PC-3 (cell line): Measurements from ENCODE around the gene APOH. TPM values are rescaled to one million over a fixed set of nuclear protein-coding genes. Genes with fewer than 3 reads are reported as not detected.
A peak's percentile ranks its signal among the peaks of the same experiment; 100 is the strongest.

Experiments used
- ATAC-seq: fragments of 200-7000 bp; cut with Tn5 transposase; 2 replicates; pipeline ENCODE4 v1.9.1; 2020; ENCODE audit warnings: mild to moderate bottlenecking, moderate library complexity
- Bru-seq: library from RNA; stranded (reverse); fragments of 400-500 nt; gene quantifications from one replicate; lab custom pipeline; 2021; lab: Mats Ljungman, UMichigan
- BruChase-seq, 2 experiments: library from RNA; stranded (reverse); fragments of 400-500 nt; gene quantifications; one replicate each; lab custom pipeline; 2021; lab: Mats Ljungman, UMichigan
- BruUV-seq: library from RNA; stranded (reverse); fragments of 400-500 nt; replicated peaks from 2 replicates; lab custom pipeline; 2021; lab: Mats Ljungman, UMichigan
- CTCF ChIA-PET: fragments of 300-600 bp; sonication (Branson Sonifier 250); formaldehyde crosslinking; loops from one replicate; lab custom pipeline; 2022; ENCODE audit warnings: antibody characterized with exemption; lab: Charles Lee
- POLR2A ChIA-PET: fragments of 300-600 bp; sonication (Branson Sonifier 250); formaldehyde crosslinking; loops from one replicate; lab custom pipeline; 2022; ENCODE audit warnings: antibody characterized with exemption; ENCODE audit not compliant: unreplicated experiment; lab: Charles Lee
- DNase-seq: peaks from one replicate; pipeline ENCODE4 v3.0.0-alpha.2; 2015
- H2AFZ ChIP-seq: fragments of 300-600 bp; sonication (generic); 2 replicates; pipeline ENCODE4 v1.6.0; 2016; ENCODE audit warnings: antibody characterized with exemption, low read length
- H3F3A ChIP-seq: fragments of 300-600 bp; sonication (generic); one replicate; pipeline ENCODE4 v1.6.0; 2017; ENCODE audit warnings: antibody characterized with exemption, low read length, control low read depth, mild to moderate bottlenecking; ENCODE audit not compliant: unreplicated experiment
- H3K27ac ChIP-seq: fragments of 300-600 bp; sonication (generic); 2 replicates; pipeline ENCODE4 v1.5.1; 2016; ENCODE audit warnings: mild to moderate bottlenecking, low read length
- H3K27me3 ChIP-seq: fragments of 300-600 bp; sonication (generic); 2 replicates; pipeline ENCODE4 v1.6.1; 2016; ENCODE audit warnings: low read length, mixed read lengths
- H3K36me3 ChIP-seq: fragments of 300-600 bp; sonication (generic); 2 replicates; pipeline ENCODE4 v1.6.1; 2016; ENCODE audit warnings: low read depth, mixed run types, low read length, mixed read lengths
- H3K4me1 ChIP-seq: fragments of 300-600 bp; sonication (generic); 2 replicates; pipeline ENCODE4 v1.5.1; 2016; ENCODE audit warnings: low read length; ENCODE audit not compliant: insufficient read depth
- H3K4me2 ChIP-seq: fragments of 300-600 bp; sonication (generic); 2 replicates; pipeline ENCODE4 v1.6.0; 2016; ENCODE audit warnings: low read length
- H3K4me3 ChIP-seq: fragments of 300-600 bp; sonication (generic); 2 replicates; pipeline ENCODE4 v1.5.1; 2016; ENCODE audit warnings: mild to moderate bottlenecking, low read length, mixed read lengths
- H3K79me2 ChIP-seq: fragments of 300-600 bp; sonication (generic); 2 replicates; pipeline ENCODE4 v1.6.1; 2017; ENCODE audit warnings: low read length, mixed read lengths
- H3K9ac ChIP-seq: fragments of 300-600 bp; sonication (generic); 2 replicates; pipeline ENCODE4 v1.6.0; 2016; ENCODE audit warnings: mild to moderate bottlenecking, low read length
- H3K9me2 ChIP-seq: fragments of 300-600 bp; sonication (generic); replicated peaks from 2 replicates; pipeline ENCODE4 v1.6.1; 2016; ENCODE audit warnings: mixed run types, low read length, mixed read lengths
- H3K9me3 ChIP-seq: fragments of 300-600 bp; sonication (generic); 2 replicates; pipeline ENCODE4 v1.6.1; 2016; ENCODE audit warnings: low read length, mixed read lengths
- H4K20me1 ChIP-seq: fragments of 300-600 bp; sonication (generic); 2 replicates; pipeline ENCODE4 v1.6.1; 2016; ENCODE audit warnings: low read length, mixed read lengths
- EZH2 ChIP-seq: fragments of 300-600 bp; sonication (generic); IDR thresholded peaks from one replicate; pipeline ENCODE4 v1.6.1; 2017; ENCODE audit warnings: antibody characterized with exemption, mild to moderate bottlenecking, low read length; ENCODE audit not compliant: unreplicated experiment
- EZH2phosphoT487 ChIP-seq: fragments of 300-600 bp; sonication (generic); IDR thresholded peaks from 2 replicates; pipeline ENCODE4 v1.6.1; 2018; ENCODE audit warnings: mild to moderate bottlenecking, antibody characterized with exemption, low read length, borderline replicate concordance
- intact Hi-C: fragments of 100-400 bp; cut with micrococcal nuclease; formaldehyde crosslinking; loops from 2 replicates; pipeline ENCODE4 v1.9.0; 2023
- long read RNA-seq: library from polyadenylated mRNA; unstranded; transcript quantifications from one replicate; pipeline ENCODE4 v2.0.0, GENCODE V29; 2021; ENCODE audit not compliant: unreplicated experiment
- total RNA-seq: library from RNA; depleted of rRNA; stranded (reverse); fragments of >200 nt; gene quantifications from 2 replicates; pipeline ENCODE4 v1.2.3, GENCODE V29; 2014; rRNA removed
- TF ChIP-seq, protein P1 (sequence below): fragments of 300-600 bp; sonication (generic); conservative IDR thresholded peaks from 2 replicates; pipeline ENCODE4 v1.5.1; 2017; ENCODE audit warnings: antibody characterized with exemption, low read depth, mild to moderate bottlenecking, low read length

APOH gene, protein sequence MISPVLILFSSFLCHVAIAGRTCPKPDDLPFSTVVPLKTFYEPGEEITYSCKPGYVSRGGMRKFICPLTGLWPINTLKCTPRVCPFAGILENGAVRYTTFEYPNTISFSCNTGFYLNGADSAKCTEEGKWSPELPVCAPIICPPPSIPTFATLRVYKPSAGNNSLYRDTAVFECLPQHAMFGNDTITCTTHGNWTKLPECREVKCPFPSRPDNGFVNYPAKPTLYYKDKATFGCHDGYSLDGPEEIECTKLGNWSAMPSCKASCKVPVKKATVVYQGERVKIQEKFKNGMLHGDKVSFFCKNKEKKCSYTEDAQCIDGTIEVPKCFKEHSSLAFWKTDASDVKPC
- not detected in 2 replicates for total RNA-seq
- Bru-seq, nascent RNA: percentile 5 among the genes with signal in this experiment
- BruChase-seq, experiment 1, labeled RNA remaining after a 6-hour chase: not detected
- BruChase-seq, experiment 2, labeled RNA remaining after a 2-hour chase: percentile 4 among the genes with signal in this experiment
- long read RNA-seq: 0 reads

DNA sequence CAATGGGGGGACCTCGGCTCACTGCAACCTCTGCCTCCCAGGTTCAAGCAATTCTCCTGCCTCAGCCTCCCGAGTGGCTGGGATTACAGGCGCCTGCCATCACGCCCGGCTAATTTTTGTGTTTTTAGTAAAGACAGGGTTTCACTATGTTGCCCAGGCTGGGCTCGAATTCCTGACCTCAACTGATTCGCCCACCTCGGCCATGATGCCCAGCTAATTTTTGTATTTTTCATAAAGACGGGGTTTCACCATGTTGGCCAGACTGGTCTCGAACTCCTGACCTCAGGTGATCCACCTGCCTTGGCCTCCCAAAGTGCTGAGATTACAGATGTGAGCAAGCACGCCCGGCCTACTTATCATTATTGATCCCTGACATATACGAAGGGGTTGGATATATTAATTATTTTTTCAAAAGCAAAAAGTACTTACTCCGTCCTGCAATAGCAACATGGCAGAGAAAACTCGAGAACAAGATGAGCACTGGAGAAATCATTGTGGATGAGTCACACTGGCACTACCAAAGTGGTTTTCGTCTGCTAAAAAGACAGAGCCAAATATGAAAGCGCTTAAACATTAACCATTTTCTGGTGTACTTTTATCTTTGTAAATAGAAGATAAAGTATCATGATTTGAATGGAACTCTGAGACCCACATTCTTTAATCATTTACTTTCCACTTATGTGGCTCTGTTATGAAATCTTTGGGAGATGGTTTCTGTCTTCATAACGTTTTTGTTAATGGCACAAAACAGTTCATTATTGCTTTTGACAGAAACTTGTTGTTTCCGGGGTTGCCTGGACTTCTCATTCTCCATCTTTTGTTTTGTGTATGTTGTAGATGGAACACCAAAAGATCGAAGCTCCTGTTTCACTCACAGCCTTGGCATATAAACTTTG lies at the start of gene APOH:
TSS of gene APOH (minus strand) at position 529 of the 896 bp plus-strand sequence. CDS start at position 493, 36 bp downstream.
- Histone ChIP-seq H3K27ac (no peak within 1 kb of the TSS), H3K79me2 (no peaks in the 10 kb centered on the region), H3K4me3 (no peak within 1 kb of the TSS), H3K9me2 (no peaks in the 10 kb centered on the region), H2AFZ (no peak within 1 kb of the TSS), H3K9ac (no peak within 1 kb of the TSS), H3K9me3 (no peaks in the 10 kb centered on the region), H3K4me2 (no peak within 1 kb of the TSS), H3K27me3 (no peaks in the 10 kb centered on the region), H3K4me1 (no peaks in the 10 kb centered on the region), H3F3A (no peaks in the 10 kb centered on the region), H4K20me1 (no peaks in the 10 kb centered on the region), H3K36me3 (no peaks in the 10 kb centered on the region)
- ChIA-PET POLR2A (no interaction called here), CTCF (no interaction called here)
- no peak for ATAC-seq
- no peak for DNase-seq
- intact Hi-C loops: no loop called here
- TF ChIP-seq, protein P1, sequence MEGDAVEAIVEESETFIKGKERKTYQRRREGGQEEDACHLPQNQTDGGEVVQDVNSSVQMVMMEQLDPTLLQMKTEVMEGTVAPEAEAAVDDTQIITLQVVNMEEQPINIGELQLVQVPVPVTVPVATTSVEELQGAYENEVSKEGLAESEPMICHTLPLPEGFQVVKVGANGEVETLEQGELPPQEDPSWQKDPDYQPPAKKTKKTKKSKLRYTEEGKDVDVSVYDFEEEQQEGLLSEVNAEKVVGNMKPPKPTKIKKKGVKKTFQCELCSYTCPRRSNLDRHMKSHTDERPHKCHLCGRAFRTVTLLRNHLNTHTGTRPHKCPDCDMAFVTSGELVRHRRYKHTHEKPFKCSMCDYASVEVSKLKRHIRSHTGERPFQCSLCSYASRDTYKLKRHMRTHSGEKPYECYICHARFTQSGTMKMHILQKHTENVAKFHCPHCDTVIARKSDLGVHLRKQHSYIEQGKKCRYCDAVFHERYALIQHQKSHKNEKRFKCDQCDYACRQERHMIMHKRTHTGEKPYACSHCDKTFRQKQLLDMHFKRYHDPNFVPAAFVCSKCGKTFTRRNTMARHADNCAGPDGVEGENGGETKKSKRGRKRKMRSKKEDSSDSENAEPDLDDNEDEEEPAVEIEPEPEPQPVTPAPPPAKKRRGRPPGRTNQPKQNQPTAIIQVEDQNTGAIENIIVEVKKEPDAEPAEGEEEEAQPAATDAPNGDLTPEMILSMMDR: no peak
- TF ChIP-seq EZH2: no peak
- no peak for TF ChIP-seq EZH2phosphoT487
- BruUV-seq: no TSS peak

DNA sequence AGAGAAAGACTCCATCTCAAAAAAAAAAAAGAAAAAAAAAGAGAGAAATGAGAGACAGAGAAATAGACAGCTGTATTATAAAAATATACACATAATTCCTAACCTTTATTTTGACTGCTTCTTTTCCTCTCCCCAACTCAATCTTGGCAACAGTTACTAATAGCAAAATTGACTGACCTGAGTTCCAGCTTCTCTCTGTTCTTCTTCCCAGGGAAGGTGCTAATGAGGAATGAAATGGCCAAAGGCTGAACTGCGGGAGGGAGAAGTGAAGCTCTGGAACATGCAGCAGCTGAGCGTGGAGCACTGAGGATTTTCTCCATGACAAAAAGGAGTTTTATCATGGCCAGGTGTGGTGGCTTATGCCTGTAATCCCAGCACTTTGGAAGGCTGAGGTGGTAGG lies 48.0 kb upstream of the APOH start:
- POLR2A ChIA-PET: no interaction called here
- H3K4me2 ChIP-seq: no peak overlapping the region
- peak overlapping the region; percentile 98; the same call in 1 of the 2 replicates for H3K27ac ChIP-seq
- TF ChIP-seq EZH2 (no peak), EZH2phosphoT487 (no peak)
- TF ChIP-seq, protein P1: no peak
- no TSS peak for BruUV-seq
- H3K4me3 ChIP-seq: no peak overlapping the region
- ATAC-seq (no peak), DNase-seq (no peak)
- no peaks in the 10 kb centered on the region for H3K9me3 ChIP-seq
- H3K27me3 ChIP-seq: no peaks in the 10 kb centered on the region
- H4K20me1 ChIP-seq: no peaks in the 10 kb centered on the region
- no peaks in the 10 kb centered on the region for H3K79me2 ChIP-seq
- no peak overlapping the region for H3K9ac ChIP-seq
- intact Hi-C loops: no loop called here
- CTCF ChIA-PET: interaction anchor here (0.6 kb wide), 1 partner anchor 34 kb away, joined by 5 read pairs; no protein-coding TSS in a partner anchor
- H3K9me2 ChIP-seq: no peaks in the 10 kb centered on the region
- peaks cover 45% of the 10 kb centered on the region for H3K4me1 ChIP-seq
- peaks cover 20% of the 10 kb centered on the region for H3F3A ChIP-seq
- H3K36me3 ChIP-seq: no peaks in the 10 kb centered on the region
- no peak overlapping the region for H2AFZ ChIP-seq
